ENCODE results near the gene ELMOD2. TPM values are rescaled to one million over a fixed set of nuclear protein-coding genes. Genes with fewer than 3 reads are reported as not detected.

Gene ELMOD2
- total and polyA plus RNA-seq, 11 donors: 8.2 to 22.3 (median 15.6) TPM

DNA sequence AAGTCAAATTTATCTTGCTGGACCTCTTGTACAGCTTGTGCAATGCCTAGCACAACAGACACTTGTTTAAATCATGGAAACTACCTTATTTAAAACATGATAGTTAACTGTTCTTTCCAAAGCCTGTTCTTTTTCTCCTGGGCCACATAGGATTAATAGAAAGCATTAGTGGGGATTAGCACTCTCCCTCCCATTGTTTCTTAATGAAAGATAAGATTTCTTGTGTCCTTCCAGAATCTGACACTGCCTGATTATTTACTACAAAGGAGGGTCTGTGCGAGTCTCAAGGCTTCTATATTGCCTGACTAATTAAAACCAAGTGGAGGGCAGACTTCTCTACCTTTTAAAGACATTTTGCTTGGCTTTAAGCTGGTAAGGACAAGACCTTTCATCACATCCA is 8.5 kb upstream of the ELMOD2 start:
- no peak overlapping the region for H3K4me3 ChIP-seq
- WGBS, 4 donors: 7 to 54% (median 50%) methylated on average over 1 of the region's 1 CpG
- TF ChIP-seq, protein P1, sequence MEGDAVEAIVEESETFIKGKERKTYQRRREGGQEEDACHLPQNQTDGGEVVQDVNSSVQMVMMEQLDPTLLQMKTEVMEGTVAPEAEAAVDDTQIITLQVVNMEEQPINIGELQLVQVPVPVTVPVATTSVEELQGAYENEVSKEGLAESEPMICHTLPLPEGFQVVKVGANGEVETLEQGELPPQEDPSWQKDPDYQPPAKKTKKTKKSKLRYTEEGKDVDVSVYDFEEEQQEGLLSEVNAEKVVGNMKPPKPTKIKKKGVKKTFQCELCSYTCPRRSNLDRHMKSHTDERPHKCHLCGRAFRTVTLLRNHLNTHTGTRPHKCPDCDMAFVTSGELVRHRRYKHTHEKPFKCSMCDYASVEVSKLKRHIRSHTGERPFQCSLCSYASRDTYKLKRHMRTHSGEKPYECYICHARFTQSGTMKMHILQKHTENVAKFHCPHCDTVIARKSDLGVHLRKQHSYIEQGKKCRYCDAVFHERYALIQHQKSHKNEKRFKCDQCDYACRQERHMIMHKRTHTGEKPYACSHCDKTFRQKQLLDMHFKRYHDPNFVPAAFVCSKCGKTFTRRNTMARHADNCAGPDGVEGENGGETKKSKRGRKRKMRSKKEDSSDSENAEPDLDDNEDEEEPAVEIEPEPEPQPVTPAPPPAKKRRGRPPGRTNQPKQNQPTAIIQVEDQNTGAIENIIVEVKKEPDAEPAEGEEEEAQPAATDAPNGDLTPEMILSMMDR (IDR thresholded peaks at IDR 0.05): no peak
- no peak for TF ChIP-seq POLR2A (IDR thresholded peaks at IDR 0.05)
- H3K4me1 ChIP-seq: no peaks in the 10 kb centered on the region
- H3K27ac ChIP-seq: no peak overlapping the region
- no peak for ATAC-seq
- intact Hi-C loops (cut with DNase I): no loop called here
- no peaks in the 10 kb centered on the region for H3K9me3 ChIP-seq
- peaks cover 0 to 3% (median 0%) of the 10 kb centered on the region in 9 donors for H3K27me3 ChIP-seq
- no peak for DNase-seq
- H3K36me3 ChIP-seq: no peaks in the 10 kb centered on the region

DNA sequence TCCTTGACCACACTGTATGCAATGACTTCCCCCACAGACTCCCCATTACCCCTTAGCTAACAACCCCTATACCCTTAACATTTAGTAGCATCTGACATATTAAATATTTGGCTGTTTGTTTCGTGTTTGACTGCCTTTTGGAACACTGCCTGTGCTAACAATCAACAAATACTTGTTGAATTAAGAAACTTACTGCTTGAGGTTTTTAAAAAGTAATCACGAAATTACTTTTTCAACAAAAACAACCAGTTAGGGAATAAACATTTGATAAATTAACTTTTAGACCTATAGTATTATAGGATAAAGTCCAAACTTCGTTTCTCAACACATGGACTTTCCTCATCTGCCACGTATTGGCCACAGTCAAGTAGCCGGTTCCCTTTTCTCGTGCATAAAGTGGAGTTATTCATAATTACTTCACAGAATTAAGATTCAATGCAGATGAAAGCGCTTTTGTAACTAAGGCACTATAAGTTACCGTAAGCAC is 555 bp upstream of the ELMOD2 start:
- no peaks in the 10 kb centered on the region for H3K9me3 ChIP-seq
- DNase-seq: no peak
- intact Hi-C loops (cut with DNase I): loop anchor here (5.0 to 10.0 kb wide), 9 partner anchors 79 to 331 kb away; partner anchors contain the start of genes SCOC (in 3 of the 10) and CLGN (in 2 of the 10)
- H3K4me1 ChIP-seq: peaks cover 0 to 32% (median 12%) of the 10 kb centered on the region in 12 donors
- H3K27ac ChIP-seq: peak overlapping the region in 10 of 12 donors; percentile 31 to 92 (median 85)
- WGBS, 4 donors: 17 to 25% (median 23%) methylated on average over 8 of the region's 8 CpGs
- peak in 1 of 4 donors; percentile 1 for ATAC-seq
- TF ChIP-seq POLR2A (IDR thresholded peaks at IDR 0.05): no peak
- TF ChIP-seq, protein P1 (IDR thresholded peaks at IDR 0.05): no peak
- no peaks in the 10 kb centered on the region for H3K27me3 ChIP-seq
- peaks cover 0 to 15% (median 8%) of the 10 kb centered on the region in 9 donors for H3K36me3 ChIP-seq
- peak overlapping the region in 11 of 12 donors; percentile 26 to 99 (median 84) for H3K4me3 ChIP-seq

DNA sequence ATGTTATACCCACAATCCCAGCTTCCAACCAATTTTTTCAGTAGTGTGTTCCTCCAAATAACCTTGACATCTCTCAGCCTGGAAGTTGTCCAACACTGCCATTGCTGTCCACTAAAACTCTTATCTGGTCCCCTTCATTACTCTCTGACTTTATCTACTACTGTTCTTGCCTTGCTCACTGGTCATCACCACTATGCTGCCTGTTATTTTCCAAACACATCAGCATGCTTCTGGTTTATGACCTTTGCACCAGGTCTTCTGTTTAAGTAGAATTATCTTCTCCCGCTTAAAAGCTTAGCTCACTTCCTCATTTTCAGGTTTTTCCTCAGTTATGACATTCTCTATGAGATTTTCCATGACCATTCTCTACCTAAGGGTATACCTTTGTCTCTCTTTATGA is 5.5 kb downstream of the ELMOD2 start:
- no peak for TF ChIP-seq POLR2A (IDR thresholded peaks at IDR 0.05)
- TF ChIP-seq, protein P1 (IDR thresholded peaks at IDR 0.05): no peak
- peaks cover 0 to 26% (median 10%) of the 10 kb centered on the region in 12 donors for H3K4me1 ChIP-seq
- peaks cover 0 to 46% (median 14%) of the 10 kb centered on the region in 9 donors for H3K36me3 ChIP-seq
- WGBS, 4 donors: 40 to 52% (median 44%) methylated on average over 1 of the region's 1 CpG
- DNase-seq: peak in 4 of 5 donors; percentile 29 to 45 (median 36)
- no peaks in the 10 kb centered on the region for H3K9me3 ChIP-seq
- no peaks in the 10 kb centered on the region for H3K27me3 ChIP-seq
- intact Hi-C loops (cut with DNase I): loop anchor here in 9 of 10 donors (5.0 to 10.0 kb wide), 6 partner anchors 75 to 325 kb away; partner anchors contain the start of gene SCOC (in 5 of the 9)
- peak overlapping the region in 9 of 12 donors; percentile 12 to 81 (median 59) for H3K27ac ChIP-seq
- ATAC-seq: peak; percentile 82 to 93 (median 89)
- no peak overlapping the region for H3K4me3 ChIP-seq

DNA sequence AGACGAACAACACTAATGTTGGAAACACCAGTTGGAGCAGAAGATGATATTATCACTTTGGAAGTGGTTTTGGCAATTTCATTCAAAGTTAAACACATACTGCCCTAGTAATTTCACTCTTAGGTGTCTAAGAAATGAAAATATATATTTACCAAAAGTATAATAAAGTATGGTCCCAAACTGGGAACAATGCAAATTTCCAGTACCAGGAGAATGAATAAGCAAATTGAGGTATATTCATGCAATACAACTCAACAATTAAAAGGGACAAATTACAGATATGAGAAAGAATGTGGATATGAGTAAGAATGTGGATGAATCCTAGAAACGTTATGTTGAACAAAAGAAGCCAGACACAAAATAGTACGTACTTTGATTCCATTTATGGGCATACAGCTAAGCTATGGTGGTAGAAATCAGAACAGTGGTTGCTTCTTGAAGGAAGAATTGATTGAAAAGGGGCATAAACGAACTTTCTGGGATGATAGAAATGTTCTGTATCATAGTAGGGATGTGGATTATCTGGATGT is 10.0 kb downstream of the ELMOD2 start:
- H3K27me3 ChIP-seq: no peaks in the 10 kb centered on the region
- peaks cover 0 to 9% (median 0%) of the 10 kb centered on the region in 12 donors for H3K4me1 ChIP-seq
- H3K4me3 ChIP-seq: no peak overlapping the region
- H3K27ac ChIP-seq: no peak overlapping the region
- TF ChIP-seq POLR2A (IDR thresholded peaks at IDR 0.05): no peak
- TF ChIP-seq, protein P1 (IDR thresholded peaks at IDR 0.05): no peak
- intact Hi-C loops (cut with DNase I): loop anchor here in 1 of 10 donors (10.0 kb wide), 1 partner anchor 169 kb away; no protein-coding TSS in a partner anchor
- ATAC-seq: no peak
- no peaks in the 10 kb centered on the region for H3K9me3 ChIP-seq
- WGBS, 4 donors: 86 to 90% (median 88%) methylated on average over 4 of the region's 4 CpGs
- peaks cover 0 to 63% (median 38%) of the 10 kb centered on the region in 9 donors for H3K36me3 ChIP-seq
- DNase-seq: no peak

All from heart left ventricle (tissue), 16 donors.